HCT116 (cell line): ENCODE data around the gene NOD1.

Source experiments
- ATF3 ChIP-seq: IDR thresholded peaks from 2 replicates; pipeline ENCODE4 v1.6.1; 2012
- CTCF ChIP-seq, 3 experiments: fragments of 200-600 bp in 1 of 3; sonication (generic) in 1 of 3; IDR thresholded peaks in 2 of 3; conservative IDR thresholded peaks in 1 of 3; 2 replicates each; pipeline ENCODE4 v1.5.1; 2012 to 2017; ENCODE audit warnings: low read depth in 2 of 3, low read length in 2 of 3, antibody characterized with exemption in 1 of 3, borderline replicate concordance in 1 of 3, control low read depth in 1 of 3, mild to moderate bottlenecking in 1 of 3, mixed read lengths in 1 of 3, mixed run types in 1 of 3, moderate library complexity in 1 of 3; ENCODE audit not compliant: insufficient read depth in 1 of 3
- EGR1 ChIP-seq: IDR thresholded peaks from 2 replicates; pipeline ENCODE4 v1.6.1; 2012; ENCODE audit warnings: low read depth
- EZH2 ChIP-seq: fragments of 200-600 bp; sonication (generic); IDR thresholded peaks from 2 replicates; pipeline ENCODE4 v1.6.1; 2017; ENCODE audit warnings: antibody characterized with exemption, mixed run types
- JUND ChIP-seq: IDR thresholded peaks from 2 replicates; pipeline ENCODE4 v1.6.1; 2012
- MAX ChIP-seq: IDR thresholded peaks from 2 replicates; pipeline ENCODE4 v1.6.1; 2012
- POLR2A ChIP-seq: IDR thresholded peaks from 2 replicates; pipeline ENCODE4 v1.7.0; 2011; ENCODE audit warnings: borderline replicate concordance; ENCODE audit not compliant: insufficient read depth, insufficient read length; ENCODE audit errors: extremely low read depth
- POLR2AphosphoS5 ChIP-seq: IDR thresholded peaks from 2 replicates; pipeline ENCODE4 v1.6.1; 2011; ENCODE audit warnings: mild to moderate bottlenecking, low read depth, low read length, moderate library complexity
- REST ChIP-seq: IDR thresholded peaks from 2 replicates; pipeline ENCODE4 v1.6.1; 2012; ENCODE audit warnings: low read depth
- TCF7L2 ChIP-seq: IDR thresholded peaks from 2 replicates; pipeline ENCODE4 v1.7.0; 2011; ENCODE audit warnings: borderline replicate concordance, inconsistent platforms; ENCODE audit not compliant: insufficient read depth, insufficient read length; ENCODE audit errors: extremely low read depth
- YY1 ChIP-seq: IDR thresholded peaks from 2 replicates; pipeline ENCODE4 v1.6.1; 2011; ENCODE audit warnings: low read length, low read depth, moderate library complexity, mild to moderate bottlenecking; ENCODE audit not compliant: insufficient replicate concordance; ENCODE audit errors: extremely low read depth

GRCh38 chr7:30479202-30480120, 877 bp upstream of the NOD1 start:
- no peak for TF ChIP-seq TCF7L2
- no peak for TF ChIP-seq POLR2A
- no peak for TF ChIP-seq ATF3
- no peak for TF ChIP-seq POLR2AphosphoS5
- TF ChIP-seq CTCF (IDR thresholded peaks at IDR 0.05 in 2 of 3, conservative IDR thresholded peaks at IDR 0.05 in 1 of 3; ENCODE audit: borderline replicate concordance in 1 of 3, insufficient read depth in 1 of 3, low read depth in 2 of 3, low read length in 2 of 3) = no peak
- TF ChIP-seq YY1 = no peak
- no peak; the same call in 1 of the 2 replicates for TF ChIP-seq JUND
- TF ChIP-seq EGR1 = no peak
- TF ChIP-seq REST = no peak
- TF ChIP-seq EZH2 = no peak
- TF ChIP-seq MAX = no peak
